Cardiac muscle cell (in vitro differentiated cells and primary cell): ENCODE results near the gene CNRIP1. TPM values are rescaled to one million over a fixed set of nuclear protein-coding genes. Genes with fewer than 3 reads are reported as not detected.

ENCODE experiments used
- DNase-seq, 2 donors: peaks; one replicate each; pipeline versions ENCODE4 v3.0.0 to v3.0.0-alpha.2; 2010 to 2017; ENCODE audit warnings: low read depth in 1 of 2, low spot score in 1 of 2
- H3K27ac ChIP-seq: fragments of 200-600 bp; sonication (generic); 2 replicates; pipeline ENCODE4 v1.5.1; 2016
- H3K27me3 ChIP-seq: fragments of 200-600 bp; sonication (generic); 2 replicates; pipeline ENCODE4 v1.6.0; 2016; ENCODE audit warnings: control low read depth
- H3K36me3 ChIP-seq: fragments of 200-600 bp; sonication (generic); 2 replicates; pipeline ENCODE4 v1.5.1; 2016; ENCODE audit warnings: control low read depth
- H3K4me1 ChIP-seq: fragments of 200-600 bp; sonication (generic); 2 replicates; pipeline ENCODE4 v1.8.1; 2017; ENCODE audit warnings: low read depth, mild to moderate bottlenecking, mixed run types
- H3K4me3 ChIP-seq: fragments of 200-600 bp; sonication (generic); 2 replicates; pipeline ENCODE4 v1.5.1; 2016; ENCODE audit warnings: mild to moderate bottlenecking
- H3K9me3 ChIP-seq: fragments of 200-600 bp; sonication (generic); 2 replicates; pipeline ENCODE4 v1.5.1; 2017; ENCODE audit warnings: low read depth, mild to moderate bottlenecking, control low read depth
- CTCF ChIP-seq: IDR thresholded peaks from 2 replicates; pipeline ENCODE4 v1.5.1; 2012; ENCODE audit warnings: low read depth, mild to moderate bottlenecking, low read length
- polyA plus RNA-seq: library from polyadenylated mRNA; unstranded; fragments of >200 nt; fragmentation: Nextera tagmentation; extraction: Ambion mirVana; gene quantifications from 2 replicates; pipeline ENCODE4 v1.2.1, GENCODE V29; 2016
- total RNA-seq: library from RNA; depleted of rRNA; stranded (reverse); fragments of >200 nt; gene quantifications from 2 replicates; pipeline ENCODE4 v1.2.3, GENCODE V29; 2016

The CNRIP1 gene
- total and polyA plus RNA-seq, 2 experiments from 2014 or later, result 6.9 to 14.3 TPM

DNA sequence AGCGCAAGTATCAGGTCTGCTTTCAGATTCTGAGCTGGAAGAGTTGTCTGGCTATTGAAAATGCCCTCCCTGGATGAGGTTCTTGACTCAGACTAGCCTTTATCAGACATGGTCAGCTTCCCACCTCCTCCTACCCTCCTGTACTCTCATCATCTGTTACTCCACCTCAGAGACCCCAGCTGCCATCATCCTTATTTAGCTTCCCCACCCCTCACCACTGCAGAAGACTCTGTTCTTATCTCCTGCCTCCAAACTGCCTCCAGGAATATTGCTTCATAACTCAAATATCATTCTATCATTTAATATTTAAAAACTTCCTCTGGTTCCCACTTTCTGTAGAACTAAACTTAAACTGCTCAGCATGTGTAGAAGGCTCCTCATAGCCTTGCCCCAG, 36.3 kb downstream of the CNRIP1 start:
- Histone ChIP-seq H3K27ac (no peak overlapping the region), H3K36me3 (no peaks in the 10 kb centered on the region), H3K4me1 (peaks cover 4% of the 10 kb centered on the region), H3K9me3 (no peaks in the 10 kb centered on the region), H3K27me3 (no peaks in the 10 kb centered on the region), H3K4me3 (no peak overlapping the region)
- DNase-seq, result no peak
- no peak for TF ChIP-seq CTCF

DNA sequence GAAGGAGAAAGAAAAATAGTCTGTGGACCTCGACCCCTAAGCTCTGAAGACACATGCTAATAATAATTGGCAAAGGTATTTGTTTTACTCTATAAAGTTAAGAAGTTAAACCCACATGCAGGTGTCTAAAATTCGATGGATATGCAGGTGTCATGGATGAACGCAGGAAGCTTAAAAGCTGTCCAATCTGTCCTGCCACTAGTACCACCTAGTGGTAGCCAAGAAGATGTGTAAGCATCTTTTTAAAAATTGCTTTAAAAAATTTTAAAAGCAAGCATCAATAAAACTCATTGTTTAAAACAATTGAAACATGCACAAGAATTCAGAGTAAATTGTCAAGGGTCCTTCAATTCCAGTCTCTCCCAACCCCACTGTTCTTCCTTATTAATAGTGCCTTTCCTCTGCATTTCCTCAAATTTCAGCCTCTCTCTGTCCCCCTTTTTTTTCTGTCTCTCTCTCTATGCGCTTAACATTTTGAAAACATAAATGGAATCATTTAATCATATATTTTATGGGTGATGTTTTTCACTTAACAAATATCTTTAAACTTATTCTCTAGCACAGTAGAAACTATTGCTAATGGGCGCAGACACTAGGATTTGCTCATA, 36.8 kb downstream of the CNRIP1 start:
- H3K27ac ChIP-seq, result no peak overlapping the region
- H3K36me3 ChIP-seq, result no peaks in the 10 kb centered on the region
- no peaks in the 10 kb centered on the region for H3K27me3 ChIP-seq
- no peaks in the 10 kb centered on the region for H3K9me3 ChIP-seq
- peaks cover under 1% of the 10 kb centered on the region for H3K4me1 ChIP-seq
- peak; percentile 17 to 54 for DNase-seq
- no peak overlapping the region for H3K4me3 ChIP-seq
- peak; percentile 70 for TF ChIP-seq CTCF

DNA sequence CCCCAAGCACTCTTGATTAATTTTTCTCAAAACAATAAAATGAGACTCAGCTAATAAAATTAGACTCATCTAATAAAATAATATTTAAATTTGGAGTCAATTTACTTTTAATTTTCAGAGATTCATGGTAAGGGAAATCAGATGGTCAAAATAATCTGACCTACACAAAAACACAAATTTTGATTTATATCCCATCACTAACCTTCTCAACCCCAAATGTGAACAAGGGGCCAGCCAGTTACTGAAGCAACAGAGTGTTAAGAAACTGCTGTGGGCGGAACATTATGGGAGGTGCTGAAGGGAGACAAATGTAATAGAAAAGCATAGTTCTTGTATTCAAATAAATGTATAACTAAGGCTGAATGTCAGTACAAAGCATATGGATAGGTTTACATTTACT, 39.0 kb downstream of the CNRIP1 start:
- no peak for TF ChIP-seq CTCF
- Histone ChIP-seq H3K36me3 (no peaks in the 10 kb centered on the region), H3K4me1 (no peaks in the 10 kb centered on the region), H3K4me3 (no peak overlapping the region), H3K27me3 (no peaks in the 10 kb centered on the region), H3K27ac (no peak overlapping the region), H3K9me3 (no peaks in the 10 kb centered on the region)
- no peak for DNase-seq

DNA sequence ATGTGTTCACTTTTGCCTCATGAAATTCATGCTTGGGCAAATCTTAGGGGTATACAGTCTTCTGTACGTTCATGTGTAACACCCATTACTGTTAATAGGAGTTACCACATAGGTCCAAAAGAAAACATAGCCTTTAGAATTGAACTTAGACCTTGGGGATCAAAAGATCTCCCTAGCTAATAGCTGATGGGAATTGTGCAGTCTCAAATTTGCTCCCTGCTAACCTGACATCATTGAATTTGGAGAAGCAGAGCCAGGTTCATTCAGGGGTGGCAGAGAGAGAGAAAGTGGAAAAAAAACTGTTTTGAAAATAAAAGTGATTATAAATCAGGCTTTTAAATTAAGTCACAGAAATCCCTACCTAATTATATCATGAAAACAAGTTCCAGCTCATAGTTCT, 39.4 kb downstream of the CNRIP1 start:
- no peaks in the 10 kb centered on the region for H3K4me1 ChIP-seq
- no peaks in the 10 kb centered on the region for H3K9me3 ChIP-seq
- DNase-seq, result no peak
- TF ChIP-seq CTCF, result no peak
- H3K36me3 ChIP-seq, result no peaks in the 10 kb centered on the region
- H3K27ac ChIP-seq, result no peak overlapping the region
- H3K27me3 ChIP-seq, result no peaks in the 10 kb centered on the region
- no peak overlapping the region for H3K4me3 ChIP-seq

- Histone ChIP-seq H3K4me1 (no peaks in the 10 kb centered on the region), H3K9me3 (no peaks in the 10 kb centered on the region), H3K4me3 (no peak overlapping the region), H3K27ac (no peak overlapping the region), H3K36me3 (no peaks in the 10 kb centered on the region), H3K27me3 (no peaks in the 10 kb centered on the region)
- DNase-seq, result no peak
- TF ChIP-seq CTCF, result no peak
Observed at GRCh38 chr2:68279691-68280090, 40.1 kb downstream of the CNRIP1 start.
